Measurements from ENCODE around the gene APMAP. TPM values are rescaled to one million over a fixed set of nuclear protein-coding genes. Genes with fewer than 3 reads are reported as not detected.

The APMAP gene
- total and polyA plus RNA-seq, 7 donors: 9.6 to 55.8 (median 25.7) TPM

DNA sequence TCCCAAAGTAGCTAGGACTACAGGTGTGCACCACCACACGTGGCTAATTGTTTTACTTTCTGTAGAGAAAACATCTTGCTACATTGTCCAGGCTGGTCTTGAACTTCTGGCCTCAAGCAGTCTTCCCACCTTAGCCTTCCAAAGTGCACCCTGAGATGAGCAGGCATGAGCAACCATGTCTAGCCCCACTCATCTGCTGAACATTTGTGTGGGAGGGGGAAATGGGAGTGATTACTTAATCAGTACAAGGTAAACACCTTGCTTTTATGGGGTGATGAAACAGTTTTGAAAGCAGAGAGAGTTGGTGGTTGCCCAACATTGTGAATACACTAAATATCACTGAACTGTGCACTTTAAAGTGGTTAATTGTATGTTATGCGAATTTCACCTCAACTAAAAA, 5.3 kb downstream of the APMAP start:
- no peak for DNase-seq
- Histone ChIP-seq H3K9me3 (no peaks in the 10 kb centered on the region), H3K4me3 (no peak overlapping the region), H3K27ac (no peak overlapping the region), H3K4me1 (peaks cover 0 to 20% (median 12%) of the 10 kb centered on the region in 4 donors), H3K36me3 (peaks cover 0 to 14% (median 0%) of the 10 kb centered on the region in 4 donors), H3K27me3 (no peaks in the 10 kb centered on the region)
- TF ChIP-seq POLR2AphosphoS5 (IDR thresholded peaks at IDR 0.05) (no peak), EP300 (IDR thresholded peaks at IDR 0.05) (no peak), POLR2A (IDR thresholded peaks at IDR 0.05) (no peak)
- TF ChIP-seq, protein P1, sequence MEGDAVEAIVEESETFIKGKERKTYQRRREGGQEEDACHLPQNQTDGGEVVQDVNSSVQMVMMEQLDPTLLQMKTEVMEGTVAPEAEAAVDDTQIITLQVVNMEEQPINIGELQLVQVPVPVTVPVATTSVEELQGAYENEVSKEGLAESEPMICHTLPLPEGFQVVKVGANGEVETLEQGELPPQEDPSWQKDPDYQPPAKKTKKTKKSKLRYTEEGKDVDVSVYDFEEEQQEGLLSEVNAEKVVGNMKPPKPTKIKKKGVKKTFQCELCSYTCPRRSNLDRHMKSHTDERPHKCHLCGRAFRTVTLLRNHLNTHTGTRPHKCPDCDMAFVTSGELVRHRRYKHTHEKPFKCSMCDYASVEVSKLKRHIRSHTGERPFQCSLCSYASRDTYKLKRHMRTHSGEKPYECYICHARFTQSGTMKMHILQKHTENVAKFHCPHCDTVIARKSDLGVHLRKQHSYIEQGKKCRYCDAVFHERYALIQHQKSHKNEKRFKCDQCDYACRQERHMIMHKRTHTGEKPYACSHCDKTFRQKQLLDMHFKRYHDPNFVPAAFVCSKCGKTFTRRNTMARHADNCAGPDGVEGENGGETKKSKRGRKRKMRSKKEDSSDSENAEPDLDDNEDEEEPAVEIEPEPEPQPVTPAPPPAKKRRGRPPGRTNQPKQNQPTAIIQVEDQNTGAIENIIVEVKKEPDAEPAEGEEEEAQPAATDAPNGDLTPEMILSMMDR (IDR thresholded peaks at IDR 0.05): no peak
- 86% methylated on average over 2 of the region's 2 CpGs for WGBS, 2 donors
- intact Hi-C loops (cut with DNase I): no loop called here

DNA sequence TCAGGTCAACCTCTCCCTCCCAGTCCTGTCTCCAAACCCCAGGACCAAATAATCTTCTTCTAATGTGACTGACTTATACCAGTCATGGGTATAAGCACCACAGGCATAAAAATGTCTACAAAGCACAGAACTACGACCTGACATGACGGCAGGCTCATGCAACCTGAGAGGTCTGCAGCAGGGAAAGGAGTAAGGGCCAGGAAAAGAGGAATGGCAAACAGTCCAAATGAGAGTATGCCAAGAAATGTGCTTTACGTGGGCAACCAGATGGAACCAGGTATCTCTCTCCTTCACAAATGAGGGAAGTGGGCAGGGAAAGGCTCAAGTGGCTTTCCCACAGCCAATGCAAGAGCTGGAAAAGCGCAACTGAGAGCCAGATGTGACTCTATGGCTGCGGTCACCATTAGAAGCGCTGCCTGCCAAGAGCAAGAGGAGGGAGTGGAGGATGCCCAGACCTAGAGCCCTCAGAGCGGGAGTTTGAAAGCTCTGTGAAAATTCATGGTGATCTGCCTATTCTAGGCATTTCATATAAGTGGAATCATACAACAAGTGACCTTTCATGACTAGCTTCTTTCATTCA, 6.0 kb downstream of the APMAP start:
- H3K9me3 ChIP-seq: no peaks in the 10 kb centered on the region
- TF ChIP-seq EP300 (IDR thresholded peaks at IDR 0.05) (no peak), POLR2A (IDR thresholded peaks at IDR 0.05) (no peak), POLR2AphosphoS5 (IDR thresholded peaks at IDR 0.05) (no peak)
- TF ChIP-seq, protein P1 (IDR thresholded peaks at IDR 0.05): no peak
- H3K27ac ChIP-seq: no peak overlapping the region
- H3K4me1 ChIP-seq: peaks cover 0 to 14% (median 8%) of the 10 kb centered on the region in 4 donors
- H3K36me3 ChIP-seq: peaks cover 0 to 16% (median 0%) of the 10 kb centered on the region in 4 donors
- no peak overlapping the region for H3K4me3 ChIP-seq
- 93 to 97% methylated on average over 7 of the region's 7 CpGs for WGBS, 2 donors
- no peaks in the 10 kb centered on the region for H3K27me3 ChIP-seq
- intact Hi-C loops (cut with DNase I): no loop called here
- DNase-seq: peak; percentile 28

DNA sequence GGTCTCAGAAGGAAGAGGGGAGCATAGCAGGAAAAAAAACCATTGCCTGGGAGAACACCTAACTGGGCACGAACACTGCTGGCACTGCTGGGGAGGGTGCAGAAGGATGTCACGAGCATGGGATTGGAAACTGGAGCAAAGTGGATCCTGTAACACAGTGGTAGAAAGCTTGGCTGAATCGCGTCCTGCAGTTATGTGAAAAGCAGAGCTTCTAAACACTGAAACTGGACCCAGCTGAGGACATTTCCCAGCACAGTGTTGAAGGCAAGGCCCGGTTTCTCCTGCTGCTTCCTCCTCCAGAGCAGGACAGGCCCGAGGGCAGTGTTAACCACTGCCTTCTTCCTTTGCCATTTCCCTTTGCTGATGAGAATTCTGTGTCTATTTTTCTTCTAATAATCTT, 6.7 kb downstream of the APMAP start:
- H3K4me3 ChIP-seq: no peak overlapping the region
- H3K4me1 ChIP-seq: peaks cover 0 to 7% (median under 1%) of the 10 kb centered on the region in 4 donors
- no peak overlapping the region for H3K27ac ChIP-seq
- intact Hi-C loops (cut with DNase I): no loop called here
- DNase-seq: peak; percentile 50
- WGBS, 2 donors: 16 to 50% methylated on average over 6 of the region's 6 CpGs
- peaks cover 0 to 23% (median 0%) of the 10 kb centered on the region in 4 donors for H3K36me3 ChIP-seq
- no peaks in the 10 kb centered on the region for H3K27me3 ChIP-seq
- no peaks in the 10 kb centered on the region for H3K9me3 ChIP-seq
- TF ChIP-seq, protein P1 (IDR thresholded peaks at IDR 0.05): no peak
- TF ChIP-seq POLR2AphosphoS5 (IDR thresholded peaks at IDR 0.05) (no peak), EP300 (IDR thresholded peaks at IDR 0.05) (no peak), POLR2A (IDR thresholded peaks at IDR 0.05) (no peak)

DNA sequence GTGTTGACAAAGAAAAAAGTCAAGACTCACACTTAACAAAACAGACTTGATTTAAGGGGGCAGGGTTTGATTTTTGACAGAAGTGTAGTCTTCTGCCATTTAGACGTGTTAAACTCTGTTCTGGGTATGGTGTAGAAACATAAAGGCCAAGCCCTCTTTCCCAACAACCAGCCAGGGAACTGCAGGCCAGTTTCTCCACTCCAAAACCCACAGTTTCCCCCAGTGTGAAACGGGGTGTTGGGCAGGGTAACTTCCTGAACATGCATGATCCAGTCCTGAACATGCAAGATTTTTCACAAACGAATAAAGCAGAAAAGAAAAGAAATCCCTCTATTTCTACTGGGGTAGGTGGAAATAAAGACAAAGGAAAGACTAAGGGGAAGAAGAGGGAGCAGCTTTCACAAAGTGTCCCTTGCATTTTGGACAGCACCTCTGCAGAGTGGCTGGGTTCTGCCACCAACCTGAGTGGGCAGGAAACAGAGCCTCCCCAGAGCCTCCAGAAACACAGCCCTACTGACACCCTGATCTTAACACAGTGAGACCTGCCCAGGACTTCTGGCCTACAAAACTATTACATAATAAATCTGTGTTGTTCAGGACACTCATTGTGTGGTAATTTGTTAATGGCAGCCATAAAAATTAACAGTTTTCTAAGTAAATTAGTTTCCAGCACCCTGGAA, 7.5 kb downstream of the APMAP start:
- intact Hi-C loops (cut with DNase I): no loop called here
- peaks cover 0 to under 1% (median 0%) of the 10 kb centered on the region in 4 donors for H3K4me1 ChIP-seq
- H3K4me3 ChIP-seq: no peak overlapping the region
- peak; percentile 57 for DNase-seq
- no peak for TF ChIP-seq POLR2A (IDR thresholded peaks at IDR 0.05)
- no peak for TF ChIP-seq POLR2AphosphoS5 (IDR thresholded peaks at IDR 0.05)
- TF ChIP-seq, protein P1 (IDR thresholded peaks at IDR 0.05): no peak
- no peak for TF ChIP-seq EP300 (IDR thresholded peaks at IDR 0.05)
- H3K27ac ChIP-seq: no peak overlapping the region
- no peaks in the 10 kb centered on the region for H3K27me3 ChIP-seq
- no peaks in the 10 kb centered on the region for H3K9me3 ChIP-seq
- 15 to 46% methylated on average over 3 of the region's 3 CpGs for WGBS, 2 donors
- H3K36me3 ChIP-seq: peaks cover 0 to 30% (median 5%) of the 10 kb centered on the region in 4 donors
